GM06990 (cell line): ENCODE data around the gene CNGA1.
"Not testable (repeated sequence)": the region's sequence is repeated elsewhere in the genome, so short reads cannot be mapped to it uniquely, and the experiment has no call there.

Experiments used
- DNase-seq: peaks from one replicate; pipeline ENCODE4 v3.0.0-alpha.2; 2011; ENCODE audit not compliant: insufficient read length; ENCODE audit errors: extremely low read depth
- H3K27me3 ChIP-seq: replicated peaks from 2 replicates; pipeline ENCODE4 v1.6.0; 2011; ENCODE audit warnings: low read length; ENCODE audit not compliant: control insufficient read depth, insufficient read depth
- H3K36me3 ChIP-seq: 2 replicates; pipeline ENCODE4 v1.5.1; 2011; ENCODE audit warnings: low read length; ENCODE audit not compliant: control insufficient read depth, insufficient read depth
- H3K4me3 ChIP-seq: replicated peaks from 2 replicates; pipeline ENCODE4 v1.5.1; 2011; ENCODE audit warnings: low read depth, mild to moderate bottlenecking, control low read depth, low read length
- CTCF ChIP-seq: IDR thresholded peaks from 2 replicates; pipeline ENCODE4 v1.5.1; 2011; ENCODE audit warnings: low read length, control low read depth, mild to moderate bottlenecking, inconsistent platforms; ENCODE audit not compliant: insufficient read depth, poor library complexity, severe bottlenecking

CNGA1 gene

GRCh38 chr4:48008021-48008596 lies 8.4 kb downstream of the CNGA1 start:
- Histone ChIP-seq H3K36me3 (no peaks in the 10 kb centered on the region), H3K27me3 (no peaks in the 10 kb centered on the region), H3K4me3 (no peak overlapping the region)
- DNase-seq: no peak
- TF ChIP-seq CTCF: no peak

GRCh38 chr4:48005781-48006180 lies 10.7 kb downstream of the CNGA1 start:
- Histone ChIP-seq H3K4me3 (no peak overlapping the region), H3K36me3 (no peaks in the 10 kb centered on the region), H3K27me3 (no peaks in the 10 kb centered on the region)
- DNase-seq: no peak
- no peak for TF ChIP-seq CTCF

- not testable (repeated sequence) for H3K36me3 ChIP-seq, DNase-seq, H3K27me3 ChIP-seq, H3K4me3 ChIP-seq
- peak; percentile 57 for TF ChIP-seq CTCF
Measured at GRCh38 chr4:48003568-48003967, 12.9 kb downstream of the CNGA1 start.

GRCh38 chr4:48002267-48002666 lies 14.2 kb downstream of the CNGA1 start:
- no peak for TF ChIP-seq CTCF
- no peak for DNase-seq

GRCh38 chr4:47996021-47996420 lies 20.5 kb downstream of the CNGA1 start:
- no peak for DNase-seq
- H3K27me3 ChIP-seq: no peaks in the 10 kb centered on the region
- H3K4me3 ChIP-seq: no peak overlapping the region
- no peaks in the 10 kb centered on the region for H3K36me3 ChIP-seq
- no peak for TF ChIP-seq CTCF

More at GRCh38 chr4:48002267-48002666, 14.2 kb downstream of the CNGA1 start:
- H3K27me3 ChIP-seq: no peaks in the 10 kb centered on the region
- no peaks in the 10 kb centered on the region for H3K36me3 ChIP-seq
- no peak overlapping the region for H3K4me3 ChIP-seq

DNA sequence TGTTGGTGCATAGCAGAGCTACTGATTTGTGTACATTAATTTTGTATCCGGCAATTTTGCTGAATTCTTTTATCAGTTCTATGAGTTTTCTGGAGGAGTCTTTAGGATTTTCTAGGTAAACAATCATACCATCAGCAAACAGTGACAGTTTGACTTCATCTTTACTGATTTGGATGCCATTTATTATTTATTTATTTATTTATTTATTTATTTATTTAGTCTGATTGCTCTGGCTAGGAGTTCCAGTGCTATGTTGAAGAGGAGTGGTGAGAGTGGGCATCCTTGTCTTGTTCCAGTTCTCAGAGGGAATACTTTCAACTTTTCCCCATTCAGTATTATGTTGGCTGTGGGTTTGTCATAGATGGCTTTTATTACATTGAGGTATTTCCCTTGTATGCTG lies 24.0 kb downstream of the CNGA1 start:
- not testable (repeated sequence) for H3K4me3 ChIP-seq, DNase-seq, H3K27me3 ChIP-seq, H3K36me3 ChIP-seq
